ENCODE measurements around the gene CBLB.

Gene CBLB

GRCh38 chr3:105639131-105639530 lies 229.7 kb downstream of the CBLB start:
- TF ChIP-seq CTCF (IDR thresholded peaks at IDR 0.05; ENCODE audit: low read depth, low read length), result no peak
- DNase-seq (ENCODE audit: low read depth in 2 of 2), result no peak
- no peak overlapping the region for H3K4me3 ChIP-seq (replicated peaks in 1 of 2; ENCODE audit: low read depth in 2 of 2, low read length in 2 of 2)

- no peak for TF ChIP-seq CTCF (IDR thresholded peaks at IDR 0.05; ENCODE audit: low read depth, low read length)
- H3K4me3 ChIP-seq (replicated peaks in 1 of 2; ENCODE audit: low read depth in 2 of 2, low read length in 2 of 2), result no peak overlapping the region
- no peak for DNase-seq (ENCODE audit: low read depth in 2 of 2)
Measured at GRCh38 chr3:105634708-105635107, 234.1 kb downstream of the CBLB start.

- TF ChIP-seq CTCF (IDR thresholded peaks at IDR 0.05; ENCODE audit: low read depth, low read length), result no peak
- no peak overlapping the region for H3K4me3 ChIP-seq (replicated peaks in 1 of 2; ENCODE audit: low read depth in 2 of 2, low read length in 2 of 2)
- DNase-seq (ENCODE audit: low read depth in 2 of 2), result no peak
Measured at GRCh38 chr3:105629718-105630117, 239.1 kb downstream of the CBLB start.

- no peak for DNase-seq (ENCODE audit: low read depth in 2 of 2)
- H3K4me3 ChIP-seq (replicated peaks in 1 of 2; ENCODE audit: low read depth in 2 of 2, low read length in 2 of 2), result no peak overlapping the region
- no peak for TF ChIP-seq CTCF (IDR thresholded peaks at IDR 0.05; ENCODE audit: low read depth, low read length)
Measured at GRCh38 chr3:105626739-105627138, 242.1 kb downstream of the CBLB start.

- TF ChIP-seq CTCF (IDR thresholded peaks at IDR 0.05; ENCODE audit: low read depth, low read length), result no peak
- no peak for DNase-seq (ENCODE audit: low read depth in 2 of 2)
Measured at GRCh38 chr3:105622169-105622568, 246.6 kb downstream of the CBLB start.

GRCh38 chr3:105620236-105620635 lies 248.6 kb downstream of the CBLB start:
- H3K4me3 ChIP-seq (replicated peaks in 1 of 2; ENCODE audit: low read depth in 2 of 2, low read length in 2 of 2), result no peak overlapping the region
- no peak for TF ChIP-seq CTCF (IDR thresholded peaks at IDR 0.05; ENCODE audit: low read depth, low read length)
- no peak for DNase-seq (ENCODE audit: low read depth in 2 of 2)

More at GRCh38 chr3:105622169-105622568, 246.6 kb downstream of the CBLB start:
- H3K4me3 ChIP-seq (replicated peaks in 1 of 2; ENCODE audit: low read depth in 2 of 2, low read length in 2 of 2), result no peak overlapping the region

GRCh38 chr3:105619651-105620050 lies 249.2 kb downstream of the CBLB start:
- no peak overlapping the region for H3K4me3 ChIP-seq (replicated peaks in 1 of 2; ENCODE audit: low read depth in 2 of 2, low read length in 2 of 2)
- DNase-seq (ENCODE audit: low read depth in 2 of 2), result no peak
- TF ChIP-seq CTCF (IDR thresholded peaks at IDR 0.05; ENCODE audit: low read depth, low read length), result no peak
